ACC112 (cell line): ENCODE results near the gene PHKA1.
A peak's percentile ranks its signal among the peaks of the same experiment; 100 is the strongest.
"Not testable (repeated sequence)": the region's sequence is repeated elsewhere in the genome, so short reads cannot be mapped to it uniquely, and the experiment has no call there.

Experiments
- H2AFZ ChIP-seq: fragments of 200-600 bp; sonication (generic); one replicate; pipeline ENCODE4 v1.6.0; 2017; ENCODE audit warnings: antibody characterized with exemption, low read length; ENCODE audit not compliant: unreplicated experiment
- H3K27ac ChIP-seq: fragments of 200-600 bp; sonication (generic); 2 replicates; pipeline ENCODE4 v1.5.1; 2014; ENCODE audit warnings: low read depth, mild to moderate bottlenecking, antibody characterized with exemption, low read length, moderate library complexity
- H3K27me3 ChIP-seq: fragments of 200-600 bp; sonication (generic); 2 replicates; pipeline ENCODE4 v1.6.1; 2014; ENCODE audit warnings: mild to moderate bottlenecking, antibody characterized with exemption, low read length, moderate library complexity, mixed read lengths; ENCODE audit not compliant: insufficient read depth
- H3K36me3 ChIP-seq: fragments of 200-600 bp; sonication (generic); 2 replicates; pipeline ENCODE4 v1.6.1; 2016; ENCODE audit warnings: mild to moderate bottlenecking, antibody characterized with exemption, low read length, moderate library complexity, mixed read lengths; ENCODE audit not compliant: insufficient read depth
- H3K4me1 ChIP-seq: fragments of 200-600 bp; sonication (generic); one replicate; pipeline ENCODE4 v1.6.1; 2016; ENCODE audit warnings: low read length, mixed read lengths; ENCODE audit not compliant: insufficient read depth, unreplicated experiment, control insufficient read depth
- H3K4me3 ChIP-seq: fragments of 200-600 bp; sonication (generic); 2 replicates; pipeline ENCODE4 v1.5.1; 2014; ENCODE audit warnings: mild to moderate bottlenecking, low read depth, low read length
- H3K79me2 ChIP-seq: fragments of 200-600 bp; sonication (generic); one replicate; pipeline ENCODE4 v1.6.0; 2016; ENCODE audit warnings: low read length; ENCODE audit not compliant: control insufficient read depth, unreplicated experiment, insufficient read depth

The PHKA1 gene

DNA sequence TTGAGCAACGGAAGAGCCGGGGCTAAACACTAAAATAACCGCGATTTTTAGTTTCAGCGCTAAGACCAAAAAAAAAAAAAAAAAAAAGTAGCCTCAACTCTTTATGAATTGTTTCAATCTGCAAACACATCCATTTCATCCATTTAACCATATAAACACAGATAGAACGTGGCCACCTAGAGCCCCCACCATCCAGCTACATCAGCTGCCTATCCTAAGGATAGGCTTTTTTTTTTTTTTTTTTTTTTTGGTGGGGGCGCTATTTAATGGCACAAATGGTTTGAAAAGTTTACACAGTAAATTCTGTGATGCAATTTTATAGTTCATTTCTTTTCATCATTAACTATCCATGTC is 141.0 kb downstream of the PHKA1 start:
- Histone ChIP-seq H2AFZ (peak overlapping the region; percentile 23), H3K4me1 (peaks cover 29% of the 10 kb centered on the region), H3K79me2 (peaks cover 7% of the 10 kb centered on the region), H3K4me3 (peak overlapping the region; percentile 98), H3K36me3 (peaks cover 2% of the 10 kb centered on the region; the same call in 1 of the 2 replicates), H3K27me3 (no peaks in the 10 kb centered on the region), H3K27ac (no peak overlapping the region)

DNA sequence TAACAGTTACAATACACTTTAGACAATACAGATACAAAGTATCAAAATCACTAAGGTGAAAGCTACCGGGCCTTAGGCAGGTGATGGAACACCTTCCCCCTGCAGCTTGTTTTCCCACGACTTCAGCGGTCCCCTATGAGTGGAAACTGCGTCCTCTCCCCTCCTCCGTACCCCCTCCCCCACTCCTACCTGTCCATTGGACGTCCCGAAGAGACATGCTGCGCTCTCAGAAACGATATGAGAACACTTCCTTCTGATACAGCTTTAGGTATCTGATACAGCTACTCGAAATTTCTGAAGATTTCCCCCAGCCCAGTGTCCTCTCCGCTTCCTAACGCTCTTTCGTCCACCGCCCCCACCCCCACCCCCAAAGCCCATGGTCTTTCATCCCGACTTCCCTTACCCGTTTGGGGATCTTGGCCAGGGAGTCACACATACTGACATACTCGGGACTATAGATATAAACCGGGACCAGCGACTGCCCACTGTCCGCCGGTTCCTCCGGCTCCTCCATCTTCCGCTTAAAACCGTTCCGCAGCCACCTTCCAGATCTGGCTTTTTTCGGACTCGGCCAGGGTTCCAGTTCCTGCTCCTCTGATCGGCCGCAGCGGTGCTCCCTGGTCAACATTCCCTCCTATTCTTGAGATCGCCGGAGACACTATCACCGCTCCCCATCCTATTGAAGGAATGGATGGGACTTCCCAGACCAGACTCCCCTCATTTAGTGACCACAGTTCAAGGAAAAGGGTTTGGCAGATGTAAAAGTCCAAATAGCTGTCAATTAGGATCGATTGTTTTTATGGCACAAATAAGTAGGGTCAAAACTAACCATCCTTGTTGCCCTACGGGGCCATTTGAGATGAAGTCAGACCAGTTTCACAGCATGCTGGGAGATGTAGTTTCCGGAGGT is 141.6 kb downstream of the PHKA1 start, which contains the start of gene HDAC8:
Gene HDAC8, minus strand, starts transcription at position 596 of the 910 bp plus-strand sequence. Its CDS starts 82 bp downstream, at position 514.
- peak within 1 kb of the TSS; percentile 90 for H2AFZ ChIP-seq
- H3K27ac ChIP-seq = peak within 1 kb of the TSS; percentile 76
- peaks cover 33% of the 10 kb centered on the region for H3K4me1 ChIP-seq
- peak within 1 kb of the TSS; percentile 98 for H3K4me3 ChIP-seq
- peaks cover 7% of the 10 kb centered on the region for H3K79me2 ChIP-seq
- H3K27me3 ChIP-seq = no peaks in the 10 kb centered on the region
- peaks cover 8% of the 10 kb centered on the region; the same call in 1 of the 2 replicates for H3K36me3 ChIP-seq

DNA sequence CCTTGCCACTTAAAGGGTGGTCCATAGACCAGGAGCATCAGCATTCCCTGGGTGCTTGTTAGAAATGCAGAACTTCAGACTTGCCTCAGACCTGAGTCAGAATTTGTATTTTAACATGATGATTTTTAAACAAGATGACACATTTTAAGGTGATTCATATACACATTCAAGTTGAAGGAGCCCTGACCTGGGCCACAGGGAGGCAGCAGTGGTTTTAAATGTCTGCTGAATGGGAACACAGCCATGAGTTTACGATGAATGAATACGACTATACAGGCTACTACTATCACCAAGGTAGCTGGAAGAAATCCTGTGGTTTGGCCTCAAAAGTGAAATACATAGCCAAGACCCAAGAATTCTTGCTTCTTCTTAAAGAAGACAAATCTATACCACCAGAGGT is 144.3 kb downstream of the PHKA1 start:
- H3K27me3 ChIP-seq = no peaks in the 10 kb centered on the region
- H3K36me3 ChIP-seq = peaks cover 18% of the 10 kb centered on the region; the same call in 1 of the 2 replicates
- peaks cover 7% of the 10 kb centered on the region for H3K79me2 ChIP-seq
- peaks cover 19% of the 10 kb centered on the region for H3K4me1 ChIP-seq
- H2AFZ ChIP-seq = no peak overlapping the region
- H3K4me3 ChIP-seq = no peak overlapping the region
- no peak overlapping the region for H3K27ac ChIP-seq

DNA sequence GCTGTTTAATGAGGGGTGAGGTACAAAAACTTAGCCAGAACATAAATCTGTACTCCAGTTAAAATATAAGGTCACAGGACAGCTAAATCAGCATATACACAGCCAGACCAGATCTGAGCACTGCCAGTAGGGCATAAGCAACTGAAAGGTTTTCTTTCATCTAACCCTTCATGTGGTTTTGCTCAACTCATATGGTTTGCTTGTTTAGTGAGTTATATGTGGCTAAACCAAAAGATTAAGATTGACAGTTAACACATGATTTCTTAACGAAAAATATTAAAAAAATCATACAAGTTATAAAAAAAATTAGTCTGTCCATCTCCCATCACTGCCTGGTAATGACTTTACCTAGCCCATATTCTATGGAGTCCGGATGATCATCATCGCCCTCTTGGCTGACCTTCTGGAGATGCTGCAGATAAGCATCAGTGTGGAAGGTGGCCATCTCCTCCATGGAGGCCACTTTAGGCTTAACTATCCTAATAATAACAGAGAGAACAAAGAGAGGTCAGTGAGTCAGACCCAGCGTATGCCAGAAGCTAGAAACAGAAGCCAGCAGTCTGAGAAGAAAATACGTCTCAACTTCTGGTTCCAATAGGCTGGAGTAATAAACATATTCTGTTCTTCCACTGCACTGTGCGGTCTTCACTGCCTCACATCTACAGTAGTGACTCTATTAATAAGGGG is 145.6 kb downstream of the PHKA1 start:
- Histone ChIP-seq H3K4me3 (no peak overlapping the region), H3K27ac (no peak overlapping the region), H2AFZ (no peak overlapping the region), H3K79me2 (peaks cover 7% of the 10 kb centered on the region), H3K4me1 (peaks cover 19% of the 10 kb centered on the region), H3K36me3 (peaks cover 21% of the 10 kb centered on the region; the same call in 1 of the 2 replicates), H3K27me3 (no peaks in the 10 kb centered on the region)

DNA sequence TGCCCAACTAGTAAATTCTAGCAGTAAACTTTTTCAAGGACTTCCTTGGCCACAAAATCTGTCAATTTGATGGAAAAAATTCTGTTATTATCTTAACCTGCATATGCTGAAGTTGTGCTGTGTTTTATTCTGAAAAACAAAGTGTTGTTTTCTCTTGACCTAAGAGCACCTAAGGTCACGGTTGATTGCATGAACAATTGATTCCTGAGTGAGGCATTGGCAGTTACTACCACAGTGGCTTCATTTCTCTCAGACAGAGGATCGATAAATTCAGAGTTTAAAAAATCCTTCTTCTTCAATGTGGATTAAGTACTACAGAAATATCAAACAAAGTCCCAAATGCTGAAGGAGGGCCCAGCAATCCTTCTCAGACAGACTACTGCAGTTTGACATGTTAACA is 147.7 kb downstream of the PHKA1 start:
- H3K4me3 ChIP-seq = no peak overlapping the region
- H2AFZ ChIP-seq = no peak overlapping the region
- H3K79me2 ChIP-seq = no peaks in the 10 kb centered on the region
- H3K4me1 ChIP-seq = peaks cover 19% of the 10 kb centered on the region
- H3K36me3 ChIP-seq = peaks cover 21% of the 10 kb centered on the region; the same call in 1 of the 2 replicates
- H3K27me3 ChIP-seq = no peaks in the 10 kb centered on the region
- H3K27ac ChIP-seq = no peak overlapping the region

DNA sequence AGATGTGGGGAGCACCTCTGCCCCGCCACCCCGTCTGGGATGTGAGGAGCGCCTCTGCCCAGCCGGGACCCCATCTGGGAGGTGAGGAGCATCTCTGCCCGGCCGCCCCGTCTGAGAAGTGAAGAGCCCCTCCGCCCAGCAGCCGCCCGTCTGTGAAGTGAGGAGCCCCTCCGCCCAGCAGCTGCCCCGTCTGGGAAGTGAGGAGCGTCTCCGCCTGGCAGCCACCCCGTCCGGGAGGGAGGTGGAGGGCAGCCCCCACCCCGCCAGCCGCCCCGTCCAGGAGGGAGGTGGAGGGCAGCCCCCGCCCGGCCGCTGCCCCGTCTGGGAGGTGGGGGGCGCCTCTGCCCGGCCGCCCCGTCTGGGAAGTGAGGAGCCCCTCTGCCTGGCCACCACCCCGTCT is 154.5 kb downstream of the PHKA1 start:
- H3K79me2 ChIP-seq = not testable (repeated sequence)

DNA sequence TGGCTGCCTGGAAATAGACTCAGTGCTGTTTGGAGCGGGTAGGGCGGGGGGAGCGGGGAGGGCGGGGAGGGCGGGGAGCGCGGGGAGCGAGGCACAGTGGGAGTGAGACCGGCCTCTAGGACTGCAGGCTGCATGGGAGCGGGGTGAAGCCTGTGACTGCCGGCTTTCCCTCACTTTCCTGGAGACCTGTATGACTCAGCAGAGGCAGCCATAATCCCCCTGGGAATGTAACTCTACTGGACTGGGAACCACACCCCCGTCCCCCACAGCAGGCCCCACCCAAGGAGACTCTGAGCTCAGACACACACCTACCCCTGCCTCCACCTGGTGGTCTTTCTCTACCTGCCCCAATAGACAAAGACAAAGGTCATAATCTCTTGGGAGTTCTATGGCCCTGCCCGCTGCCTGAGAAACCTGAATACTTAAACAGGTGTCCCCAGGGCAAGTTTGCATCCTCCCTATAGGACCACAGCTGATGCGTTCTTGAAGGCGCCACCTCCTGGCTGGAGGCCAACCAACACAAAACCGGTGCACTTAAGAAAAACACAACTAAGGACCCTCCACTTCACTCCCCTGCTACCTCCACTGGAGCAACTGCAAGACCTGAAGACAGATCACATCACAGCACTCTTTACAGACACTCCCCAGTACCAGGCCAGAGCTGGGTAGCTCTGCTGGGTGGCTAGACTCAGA is 159.5 kb downstream of the PHKA1 start:
- H3K4me1 ChIP-seq = peaks cover 5% of the 10 kb centered on the region
- H2AFZ ChIP-seq = no peak overlapping the region
- H3K27ac ChIP-seq = no peak overlapping the region
- no peak overlapping the region for H3K4me3 ChIP-seq
- H3K79me2 ChIP-seq = peaks cover 4% of the 10 kb centered on the region
- H3K36me3 ChIP-seq = no peaks in the 10 kb centered on the region
- no peaks in the 10 kb centered on the region for H3K27me3 ChIP-seq

More for the DNA sequence above, 154.5 kb downstream of the PHKA1 start:
- not testable (repeated sequence) for H3K4me1 ChIP-seq, H3K36me3 ChIP-seq, H3K27ac ChIP-seq, H3K27me3 ChIP-seq, H3K4me3 ChIP-seq, H2AFZ ChIP-seq

DNA sequence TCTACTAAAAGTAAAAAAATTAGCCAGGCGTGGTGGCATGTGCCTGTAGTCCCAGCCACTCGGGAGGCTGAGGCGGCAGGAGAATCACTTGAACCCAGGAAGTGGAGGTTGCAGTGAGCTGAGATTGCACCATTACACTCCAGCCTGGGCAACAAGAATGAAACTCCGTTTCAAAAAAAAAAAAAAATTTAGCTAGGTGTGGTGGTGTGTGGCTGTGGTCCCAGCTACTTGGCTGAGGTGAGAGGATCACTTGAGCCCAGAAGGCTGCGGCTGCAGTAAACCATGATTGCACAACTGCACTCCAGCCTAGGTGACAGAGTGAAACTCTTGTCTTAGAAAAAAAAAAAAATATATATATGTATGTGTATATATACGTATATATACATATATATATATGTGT is 161.7 kb downstream of the PHKA1 start:
- not testable (repeated sequence) for H3K4me1 ChIP-seq, H2AFZ ChIP-seq, H3K79me2 ChIP-seq, H3K36me3 ChIP-seq, H3K4me3 ChIP-seq, H3K27me3 ChIP-seq, H3K27ac ChIP-seq

DNA sequence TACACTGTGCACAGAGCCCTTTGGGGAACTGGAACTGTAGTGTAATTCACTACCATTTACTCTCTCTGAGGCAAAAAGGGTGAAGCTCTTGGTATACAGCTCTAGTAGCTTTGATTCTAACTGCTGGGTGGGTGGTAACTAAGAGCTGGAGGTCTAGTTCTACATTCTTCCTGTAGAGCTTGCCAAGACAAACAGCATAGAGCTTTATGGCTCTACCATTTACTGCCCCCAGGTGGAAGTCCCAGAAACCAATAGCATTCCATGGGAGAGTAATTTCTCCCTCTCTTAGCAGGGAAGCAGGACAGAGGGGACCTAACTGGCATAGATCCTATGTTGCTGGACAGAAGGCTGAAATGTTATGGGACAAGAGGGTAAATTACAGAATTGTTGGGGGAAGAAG is 168.1 kb downstream of the PHKA1 start:
- Histone ChIP-seq H3K27me3 (no peaks in the 10 kb centered on the region), H3K4me3 (no peak overlapping the region), H3K4me1 (no peaks in the 10 kb centered on the region), H3K27ac (no peak overlapping the region), H3K36me3 (no peaks in the 10 kb centered on the region), H3K79me2 (no peaks in the 10 kb centered on the region), H2AFZ (no peak overlapping the region)

DNA sequence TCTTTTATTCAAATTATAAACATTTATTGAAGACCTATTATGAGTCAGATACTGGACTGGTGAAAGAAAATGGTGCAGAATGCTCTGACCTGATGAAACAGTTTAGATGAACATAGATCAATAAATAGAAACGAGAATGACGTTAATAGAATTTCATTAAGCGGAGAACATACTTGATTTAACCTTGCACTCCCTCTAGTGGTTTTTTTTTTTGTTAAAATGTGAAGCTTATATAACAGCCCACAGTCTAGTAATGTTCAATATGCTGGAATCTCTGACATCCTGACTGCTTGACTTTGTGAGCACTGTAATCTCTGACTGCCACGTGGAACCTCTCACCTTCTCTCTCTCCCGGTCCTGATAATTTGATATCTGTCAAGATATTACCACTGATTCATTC is 173.8 kb downstream of the PHKA1 start:
- no peaks in the 10 kb centered on the region for H3K4me1 ChIP-seq
- no peak overlapping the region for H3K27ac ChIP-seq
- no peaks in the 10 kb centered on the region for H3K79me2 ChIP-seq
- no peak overlapping the region for H2AFZ ChIP-seq
- H3K4me3 ChIP-seq = no peak overlapping the region
- no peaks in the 10 kb centered on the region for H3K27me3 ChIP-seq
- no peaks in the 10 kb centered on the region for H3K36me3 ChIP-seq
